HG03139 (cell line): ENCODE measurements around the gene ATF7IP.
"Not testable (repeated sequence)": the region's sequence is repeated elsewhere in the genome, so short reads cannot be mapped to it uniquely, and the experiment has no call there.

ENCODE experiments used
- ATAC-seq: cut with Tn5 transposase; IDR thresholded peaks from one replicate; pipeline ENCODE4 v1.9.1; 2021; ENCODE audit not compliant: unreplicated experiment

Gene ATF7IP, protein sequence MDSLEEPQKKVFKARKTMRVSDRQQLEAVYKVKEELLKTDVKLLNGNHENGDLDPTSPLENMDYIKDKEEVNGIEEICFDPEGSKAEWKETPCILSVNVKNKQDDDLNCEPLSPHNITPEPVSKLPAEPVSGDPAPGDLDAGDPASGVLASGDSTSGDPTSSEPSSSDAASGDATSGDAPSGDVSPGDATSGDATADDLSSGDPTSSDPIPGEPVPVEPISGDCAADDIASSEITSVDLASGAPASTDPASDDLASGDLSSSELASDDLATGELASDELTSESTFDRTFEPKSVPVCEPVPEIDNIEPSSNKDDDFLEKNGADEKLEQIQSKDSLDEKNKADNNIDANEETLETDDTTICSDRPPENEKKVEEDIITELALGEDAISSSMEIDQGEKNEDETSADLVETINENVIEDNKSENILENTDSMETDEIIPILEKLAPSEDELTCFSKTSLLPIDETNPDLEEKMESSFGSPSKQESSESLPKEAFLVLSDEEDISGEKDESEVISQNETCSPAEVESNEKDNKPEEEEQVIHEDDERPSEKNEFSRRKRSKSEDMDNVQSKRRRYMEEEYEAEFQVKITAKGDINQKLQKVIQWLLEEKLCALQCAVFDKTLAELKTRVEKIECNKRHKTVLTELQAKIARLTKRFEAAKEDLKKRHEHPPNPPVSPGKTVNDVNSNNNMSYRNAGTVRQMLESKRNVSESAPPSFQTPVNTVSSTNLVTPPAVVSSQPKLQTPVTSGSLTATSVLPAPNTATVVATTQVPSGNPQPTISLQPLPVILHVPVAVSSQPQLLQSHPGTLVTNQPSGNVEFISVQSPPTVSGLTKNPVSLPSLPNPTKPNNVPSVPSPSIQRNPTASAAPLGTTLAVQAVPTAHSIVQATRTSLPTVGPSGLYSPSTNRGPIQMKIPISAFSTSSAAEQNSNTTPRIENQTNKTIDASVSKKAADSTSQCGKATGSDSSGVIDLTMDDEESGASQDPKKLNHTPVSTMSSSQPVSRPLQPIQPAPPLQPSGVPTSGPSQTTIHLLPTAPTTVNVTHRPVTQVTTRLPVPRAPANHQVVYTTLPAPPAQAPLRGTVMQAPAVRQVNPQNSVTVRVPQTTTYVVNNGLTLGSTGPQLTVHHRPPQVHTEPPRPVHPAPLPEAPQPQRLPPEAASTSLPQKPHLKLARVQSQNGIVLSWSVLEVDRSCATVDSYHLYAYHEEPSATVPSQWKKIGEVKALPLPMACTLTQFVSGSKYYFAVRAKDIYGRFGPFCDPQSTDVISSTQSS

DNA sequence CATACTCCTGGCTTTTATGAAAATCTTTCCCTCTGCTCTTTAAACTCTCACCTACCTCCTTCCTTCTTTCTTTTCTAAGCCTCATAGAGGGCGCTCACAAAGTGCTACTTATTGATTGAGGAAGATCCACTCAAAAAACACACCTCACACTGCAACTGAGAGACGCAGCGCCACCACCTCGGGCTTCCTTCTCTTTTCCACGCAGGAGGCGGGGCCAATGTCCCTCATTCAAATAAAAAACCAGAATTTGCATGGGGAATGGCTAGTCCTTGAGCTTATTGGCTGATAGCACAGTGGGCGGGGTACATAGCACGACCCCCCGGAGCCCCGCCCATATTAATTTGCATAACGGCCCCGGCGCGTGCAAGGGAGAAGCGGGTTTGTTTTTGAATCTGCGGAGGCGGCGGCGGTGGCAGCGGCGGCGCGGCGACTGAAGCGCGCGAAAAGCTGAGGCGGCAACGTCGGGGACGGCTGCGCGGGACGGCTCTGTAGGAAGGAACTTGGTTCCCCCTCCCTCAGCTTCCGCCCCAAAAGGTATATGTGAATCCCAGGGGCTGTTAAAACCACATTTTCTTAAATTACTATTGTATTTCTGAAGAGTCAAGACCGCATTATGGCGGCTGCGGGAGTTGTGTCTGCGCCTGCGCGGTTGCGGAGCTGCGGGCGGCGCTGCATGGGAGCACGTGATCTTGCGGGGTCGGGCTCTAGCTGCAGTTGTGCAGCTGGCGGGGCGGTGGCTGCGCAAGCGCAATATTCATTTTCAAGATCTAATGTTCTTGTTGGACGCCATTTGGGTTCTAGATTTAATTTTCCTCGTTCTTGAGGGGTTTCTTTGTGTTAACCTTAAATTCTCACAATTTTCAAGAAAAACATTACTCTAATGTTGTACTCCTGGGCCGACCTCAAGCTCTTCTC lies at the start of gene ATF7IP:
TSS of gene ATF7IP (plus strand) at position 389 of the 915 bp plus-strand sequence. CDS start 58,234 bp downstream, outside the sequence.
- ATAC-seq: peak; percentile 73

DNA sequence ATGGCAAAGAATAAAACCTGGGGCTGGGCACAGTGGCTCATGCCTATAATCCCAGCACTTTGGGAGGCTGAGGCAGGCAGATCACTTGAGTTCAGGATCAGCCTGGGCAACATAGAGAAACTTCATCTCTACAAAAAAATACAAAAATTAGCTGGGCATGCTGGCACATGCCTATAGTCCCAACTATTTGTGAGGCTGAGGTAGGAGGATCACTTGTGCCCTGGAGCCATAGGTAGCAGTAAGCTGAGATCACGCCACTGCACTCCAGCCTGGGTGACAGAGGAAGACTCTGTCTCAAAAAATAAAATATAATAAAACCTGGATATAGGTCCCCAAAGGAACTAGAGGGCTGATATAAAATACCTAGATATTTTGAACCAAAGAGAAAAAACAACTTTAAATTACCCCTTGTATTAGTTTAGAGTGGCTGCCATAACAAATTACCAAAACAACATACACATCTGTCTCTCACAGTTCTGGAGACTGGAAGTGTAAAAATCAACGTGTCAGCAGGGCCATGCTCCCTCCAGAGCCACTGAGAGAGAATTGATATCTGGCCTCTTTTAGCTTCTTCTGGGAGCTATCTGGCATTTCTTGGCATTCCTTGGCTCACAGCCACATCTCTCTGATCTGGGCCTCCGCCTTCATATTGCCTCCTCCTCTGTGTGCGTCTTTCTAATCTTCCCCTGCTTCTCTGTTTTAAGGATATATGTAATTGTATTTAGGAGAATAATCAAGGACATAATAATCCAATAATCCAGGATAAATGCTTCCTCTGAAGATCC lies 47.9 kb upstream of the ATF7IP start:
- no peak for ATAC-seq

DNA sequence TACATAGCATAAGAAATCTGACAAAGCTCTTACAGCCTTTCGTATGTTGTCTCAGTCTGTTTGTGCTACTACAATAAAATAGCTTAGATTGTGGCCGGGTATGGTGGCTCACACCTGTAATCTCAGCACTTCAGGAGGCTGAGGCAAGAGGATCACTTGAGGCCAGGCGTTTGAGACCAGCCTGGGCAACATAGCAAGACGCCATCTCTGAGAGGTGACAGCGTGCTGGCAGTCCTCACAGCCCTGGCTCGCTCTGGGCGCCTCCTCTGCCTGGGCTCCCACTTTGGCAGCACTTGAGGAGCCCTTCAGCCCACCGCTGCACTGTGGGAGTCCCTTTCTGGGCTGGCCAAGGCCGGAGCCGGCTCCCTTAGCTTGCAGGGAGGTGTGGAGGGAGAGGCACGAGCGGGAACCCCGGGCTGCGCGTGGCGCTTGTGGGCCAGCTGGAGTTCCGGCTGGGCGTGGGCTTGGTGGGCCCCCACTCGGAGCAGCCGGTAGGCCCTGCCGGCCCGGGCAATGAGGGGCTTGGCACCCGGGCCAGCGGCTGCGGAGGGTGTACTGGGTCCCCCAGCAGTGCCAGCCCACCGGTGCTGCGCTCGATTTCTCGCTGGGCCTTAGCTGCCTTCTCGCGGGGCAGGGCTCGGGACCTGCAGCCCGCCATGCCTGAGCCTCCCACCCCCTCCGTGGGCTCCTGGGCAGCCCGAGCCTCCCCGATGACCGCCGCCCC lies 45.6 kb upstream of the ATF7IP start:
- ATAC-seq: not testable (repeated sequence)

DNA sequence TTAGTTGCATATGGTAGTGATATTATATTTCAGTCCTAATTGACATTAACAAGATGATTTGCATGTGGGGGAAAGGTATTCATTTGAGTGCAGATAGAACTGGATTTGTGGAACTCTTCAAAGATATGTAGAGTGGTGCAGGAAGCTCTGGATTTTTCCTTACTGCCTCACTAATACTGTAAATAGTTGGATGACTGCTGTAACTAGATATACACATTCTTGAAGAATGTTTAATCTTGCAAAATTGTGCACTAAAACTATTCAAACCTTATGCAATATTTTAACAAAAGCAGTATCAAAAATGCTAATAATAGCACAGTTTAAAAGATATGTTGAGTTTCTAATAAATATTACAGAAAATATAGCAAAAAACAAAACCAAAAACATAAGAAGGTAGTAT lies 43.1 kb upstream of the ATF7IP start:
- no peak for ATAC-seq

DNA sequence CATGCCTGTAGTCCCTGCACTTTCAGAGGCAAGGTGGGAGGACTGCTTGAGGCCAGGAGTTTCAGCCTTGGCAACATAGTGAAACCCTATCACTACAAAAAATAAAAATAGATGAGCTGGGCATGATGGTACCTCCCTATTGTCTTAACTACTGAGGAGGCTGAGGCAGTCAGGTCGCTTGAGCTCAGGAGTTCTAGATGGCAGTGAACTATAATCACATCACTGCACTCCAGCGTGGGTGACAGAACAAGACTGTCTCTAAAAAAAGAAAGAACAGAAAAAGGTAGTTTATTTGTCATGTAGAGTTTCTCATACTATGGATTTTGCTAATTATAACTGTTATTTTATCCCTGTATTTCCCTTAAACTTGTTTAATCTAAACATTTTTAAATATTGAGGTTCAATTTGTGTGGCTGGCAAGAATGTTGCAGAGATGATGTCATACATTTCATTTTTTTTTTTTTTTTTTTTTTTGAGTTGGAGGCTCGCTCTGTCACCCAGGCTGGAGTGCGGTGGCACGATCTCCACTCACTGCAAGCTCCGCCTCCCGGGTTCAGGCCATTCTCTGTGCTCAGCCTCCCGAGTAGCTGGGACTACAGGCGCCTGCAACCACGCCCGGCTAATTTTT lies 39.7 kb upstream of the ATF7IP start:
- no peak for ATAC-seq

DNA sequence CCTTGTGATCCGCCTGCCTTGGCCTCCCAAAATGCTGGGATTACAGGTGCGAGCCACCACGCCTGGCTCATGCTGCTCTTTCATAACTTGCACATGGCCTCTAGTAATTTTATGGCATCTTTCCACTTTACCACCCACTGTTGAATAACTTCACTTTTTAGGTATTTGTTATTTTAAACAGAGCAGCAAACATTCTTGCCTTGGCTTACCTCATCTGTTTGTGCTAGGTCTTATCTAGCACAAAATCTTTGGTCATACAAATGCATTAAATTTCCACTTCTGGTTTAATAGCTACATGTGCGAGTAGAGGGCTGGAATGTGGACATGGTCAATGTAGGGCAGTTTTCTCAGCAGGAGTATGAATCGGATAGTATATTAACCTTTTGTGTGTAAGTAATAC lies 38.8 kb upstream of the ATF7IP start:
- no peak for ATAC-seq

DNA sequence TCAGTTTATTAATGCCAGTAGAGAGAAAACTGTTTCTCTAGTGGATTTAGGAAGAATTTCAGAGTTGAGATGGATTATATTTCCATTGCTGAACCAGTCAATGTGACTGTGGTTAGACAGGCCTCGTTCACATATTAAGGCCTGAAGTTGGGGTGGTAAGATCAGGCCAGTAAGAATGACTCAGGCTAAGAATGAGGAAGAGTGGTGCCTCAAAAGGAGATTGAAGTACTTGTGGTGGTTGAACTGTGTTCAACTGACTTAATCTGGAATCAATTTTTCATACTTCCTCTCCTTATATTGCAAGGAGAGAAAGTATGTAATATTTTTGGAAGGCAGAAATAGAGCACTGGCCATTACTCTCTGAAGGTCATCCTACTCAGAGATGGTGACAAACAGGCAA lies 37.8 kb upstream of the ATF7IP start:
- no peak for ATAC-seq

DNA sequence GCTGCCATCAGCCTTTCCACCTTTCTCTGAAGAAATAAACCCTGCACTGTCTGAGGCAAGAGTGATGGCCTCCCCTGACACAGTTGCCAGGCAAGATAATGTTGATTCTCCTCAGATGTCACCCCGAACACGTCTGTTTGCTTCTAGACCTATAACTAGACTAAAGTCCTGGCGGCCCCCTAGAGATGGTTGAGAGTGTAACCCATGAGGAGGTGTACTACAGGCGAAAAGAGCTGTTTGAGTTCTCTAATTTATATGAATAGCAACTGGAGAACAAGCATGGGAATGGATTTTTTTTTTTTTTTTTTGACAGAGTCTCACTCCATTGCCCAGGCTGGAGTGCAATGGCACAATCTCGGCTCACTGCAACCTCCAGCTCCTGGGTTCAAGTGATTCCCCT lies 33.0 kb upstream of the ATF7IP start:
- no peak for ATAC-seq

DNA sequence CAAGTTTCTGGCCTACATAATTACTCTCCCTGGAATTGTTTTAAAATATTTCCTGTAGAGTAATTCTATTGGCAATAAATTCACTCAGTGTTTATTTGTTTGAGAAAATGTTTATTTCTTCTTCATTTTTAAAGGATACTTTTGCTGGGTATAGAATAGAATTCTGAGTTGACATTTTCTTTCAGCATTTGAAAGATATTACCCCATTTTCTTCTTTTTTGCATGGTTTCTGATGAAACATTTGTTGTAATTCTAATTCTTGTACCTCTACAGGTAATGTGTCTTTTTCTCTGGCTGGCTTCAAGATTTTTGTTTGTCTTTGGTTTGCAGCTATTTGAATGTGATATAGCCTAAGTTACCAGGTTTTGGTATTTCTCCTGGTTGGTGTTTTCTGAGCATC lies 25.1 kb upstream of the ATF7IP start:
- ATAC-seq: no peak

DNA sequence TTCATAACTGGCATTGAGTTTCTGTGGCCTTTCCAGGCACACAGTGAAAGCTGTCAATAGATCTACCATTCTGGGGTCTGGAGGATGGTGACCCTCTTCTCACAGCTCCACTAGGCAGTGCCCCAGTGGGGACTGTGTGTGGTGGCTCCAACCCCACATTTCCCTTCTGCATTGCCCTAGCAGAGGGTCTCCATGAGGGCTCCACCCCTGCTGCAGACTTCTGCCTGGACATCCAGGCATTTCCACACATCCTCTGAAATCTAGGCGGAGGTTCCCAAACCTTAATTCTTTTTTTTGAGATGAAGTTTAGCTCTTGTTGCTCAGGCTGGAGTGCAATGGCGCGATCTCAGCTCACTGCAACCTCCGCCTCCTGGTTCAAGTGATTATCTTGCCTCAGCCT lies 14.0 kb upstream of the ATF7IP start:
- ATAC-seq: not testable (repeated sequence)

DNA sequence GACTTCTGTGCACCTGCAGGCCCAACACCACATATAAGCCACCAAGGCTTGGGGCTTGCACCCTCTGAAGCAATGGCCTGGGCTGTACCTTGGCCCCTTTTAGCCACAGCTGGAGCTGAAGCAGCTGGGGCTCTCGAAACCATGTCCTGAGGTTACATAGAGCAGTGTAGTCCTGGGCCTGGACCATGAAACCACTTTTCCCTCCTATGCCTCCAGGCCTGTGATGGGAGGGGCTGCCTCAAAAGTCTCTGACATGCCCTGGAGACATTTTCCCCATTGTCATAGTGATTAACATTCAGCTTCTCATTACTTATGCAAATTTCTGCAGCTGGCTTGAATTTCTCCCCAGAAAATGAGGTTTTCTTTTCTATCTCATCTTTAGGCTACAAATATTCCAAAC lies 13.4 kb upstream of the ATF7IP start:
- not testable (repeated sequence) for ATAC-seq

DNA sequence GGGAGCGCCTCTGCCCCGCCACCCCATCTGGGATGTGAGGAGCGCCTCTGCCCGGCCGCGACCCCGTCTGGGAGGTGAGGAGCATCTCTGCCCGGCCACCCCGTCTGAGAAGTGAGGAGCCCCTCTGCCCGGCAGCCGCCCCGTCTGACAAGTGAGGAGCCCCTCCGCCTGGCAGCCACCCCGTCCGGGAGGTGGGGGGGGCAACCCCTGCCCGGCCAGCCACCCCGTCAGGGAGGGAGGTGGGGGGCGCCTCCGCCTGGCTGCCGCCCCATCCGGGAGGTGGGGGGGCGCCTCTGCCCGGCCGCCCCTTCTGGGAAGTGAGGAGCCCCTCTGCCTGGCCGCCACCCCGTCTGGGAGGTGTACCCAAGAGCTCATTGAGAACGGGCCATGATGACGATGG lies 10.8 kb upstream of the ATF7IP start:
- ATAC-seq: not testable (repeated sequence)

DNA sequence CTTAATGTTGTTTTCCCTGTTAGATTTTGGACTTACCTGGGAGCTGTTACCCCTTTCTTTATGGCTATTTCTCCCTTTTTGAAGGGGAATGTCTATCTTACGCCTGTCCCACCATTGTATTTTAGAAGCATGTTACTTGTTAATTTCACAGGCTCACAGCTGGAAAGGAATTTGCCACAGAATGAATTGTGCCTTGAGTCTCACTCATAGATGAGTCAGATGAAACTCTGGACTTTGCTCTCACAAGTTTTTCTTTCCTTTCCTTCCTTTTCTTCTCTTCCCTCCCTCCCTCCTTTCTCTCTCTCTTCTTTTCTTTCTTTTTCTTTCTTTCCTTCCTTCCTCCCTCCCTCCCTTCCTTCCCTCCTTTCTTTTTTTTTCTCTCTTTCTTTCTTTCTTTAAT lies 9.3 kb upstream of the ATF7IP start:
- ATAC-seq: no peak

DNA sequence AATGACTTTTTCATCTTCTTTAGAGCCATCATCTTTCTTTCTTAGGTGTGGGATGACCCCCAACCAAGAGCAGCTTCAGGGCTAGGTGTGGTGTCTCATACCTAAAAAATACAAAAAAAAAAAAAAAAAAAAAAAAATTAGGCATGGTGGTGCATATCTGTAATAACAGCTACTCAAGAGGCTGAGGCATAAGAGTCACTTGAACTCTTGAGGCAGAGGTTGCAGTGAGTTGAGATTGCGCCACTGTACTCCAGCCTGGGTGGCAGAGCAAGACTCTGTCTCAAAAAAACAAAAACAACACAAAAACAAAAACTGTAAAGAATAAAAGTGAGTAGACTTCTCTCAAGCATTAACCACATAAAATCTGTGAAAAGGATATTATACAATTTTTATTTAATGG lies 8.0 kb upstream of the ATF7IP start:
- no peak for ATAC-seq

DNA sequence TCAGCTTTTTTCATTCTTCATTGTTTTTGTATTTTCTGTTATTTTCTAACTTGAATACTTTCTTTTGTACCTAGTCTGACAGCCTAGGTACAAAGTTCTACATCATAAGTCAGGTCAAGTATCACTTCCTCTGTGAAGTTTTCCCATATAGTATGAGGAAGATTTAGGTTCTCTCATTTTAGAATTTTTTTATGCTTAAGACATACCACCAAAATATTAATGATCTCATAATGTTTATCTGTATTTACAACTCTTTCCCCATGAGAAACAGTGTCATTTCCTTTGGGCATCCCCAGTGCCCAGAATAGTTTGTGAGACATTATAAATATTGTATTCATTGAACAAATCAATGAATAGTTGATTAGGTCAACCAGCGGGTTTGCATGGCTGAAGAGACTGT lies 3.1 kb upstream of the ATF7IP start:
- ATAC-seq: no peak

DNA sequence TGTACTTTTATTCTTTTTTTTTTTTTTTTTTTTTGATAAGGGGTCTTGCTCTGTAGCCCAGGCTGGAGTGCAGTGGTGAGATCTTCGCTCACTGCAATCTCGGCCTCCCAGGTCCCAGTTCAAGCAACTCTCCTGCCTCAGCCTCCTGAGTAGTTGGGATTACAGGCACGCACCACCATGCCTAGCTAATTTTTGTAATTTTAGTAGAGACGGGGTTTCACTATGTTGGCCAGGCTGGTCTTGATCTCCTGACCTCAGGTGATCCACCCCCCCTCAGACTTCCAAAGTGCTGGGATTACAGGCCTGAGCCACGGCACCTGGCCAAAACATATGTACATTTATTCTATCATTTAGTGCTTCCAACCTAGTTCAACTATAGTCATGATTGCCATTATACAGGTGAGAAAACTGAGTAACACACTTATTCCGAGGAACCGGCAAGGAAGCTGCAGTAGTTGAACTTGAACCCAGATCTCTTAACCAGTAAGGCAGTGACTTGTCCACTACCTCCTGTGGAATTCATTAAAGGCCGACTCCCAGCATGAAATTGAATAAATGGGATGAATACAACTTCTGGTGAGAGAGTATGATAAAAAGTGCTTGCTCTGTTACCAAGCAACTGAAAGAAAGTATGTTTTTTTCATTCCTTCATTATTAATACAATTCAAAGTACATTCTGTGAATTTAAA lies 755 bp upstream of the ATF7IP start:
- no peak for ATAC-seq

DNA sequence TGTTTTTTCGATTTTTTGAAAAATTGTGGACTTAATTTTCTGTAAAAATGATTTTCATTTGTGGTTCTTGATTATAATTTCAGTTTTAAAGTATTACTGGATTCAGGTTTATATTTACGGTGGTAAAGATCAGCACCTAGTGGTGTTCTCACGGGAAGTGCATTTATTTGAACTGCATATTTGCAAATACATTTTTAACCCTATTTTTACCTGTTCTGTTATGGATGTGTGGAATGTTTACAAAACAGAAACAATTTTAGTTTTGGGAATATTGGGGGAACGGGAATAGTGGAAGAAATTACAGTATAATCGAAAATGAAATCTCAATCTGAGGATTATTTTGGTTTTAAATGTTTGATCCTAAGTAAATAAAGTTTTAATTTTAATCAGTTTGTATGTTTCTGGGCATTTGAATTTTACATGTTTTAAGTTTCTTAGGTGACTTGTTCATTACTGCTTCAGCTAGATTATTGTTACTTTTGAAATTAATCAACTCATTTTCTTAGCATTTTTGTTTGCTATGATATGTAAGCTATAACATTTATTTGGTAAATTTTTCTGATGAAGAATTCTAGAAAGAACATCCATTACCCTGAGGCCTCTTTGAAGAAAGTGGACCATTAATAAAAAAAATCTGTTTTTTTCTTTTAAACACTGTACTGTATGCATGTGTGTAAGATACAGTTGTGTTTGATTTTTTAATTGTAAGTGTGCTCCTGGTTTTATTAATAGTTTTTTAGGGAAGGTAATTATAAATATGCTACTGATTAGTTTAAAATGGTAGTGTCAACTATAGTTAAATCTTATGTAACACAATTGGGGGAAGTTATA lies 942 bp downstream of the ATF7IP start:
- no peak for ATAC-seq
